ENCODE measurements around the gene SRSF7.

The SRSF7 gene

DNA sequence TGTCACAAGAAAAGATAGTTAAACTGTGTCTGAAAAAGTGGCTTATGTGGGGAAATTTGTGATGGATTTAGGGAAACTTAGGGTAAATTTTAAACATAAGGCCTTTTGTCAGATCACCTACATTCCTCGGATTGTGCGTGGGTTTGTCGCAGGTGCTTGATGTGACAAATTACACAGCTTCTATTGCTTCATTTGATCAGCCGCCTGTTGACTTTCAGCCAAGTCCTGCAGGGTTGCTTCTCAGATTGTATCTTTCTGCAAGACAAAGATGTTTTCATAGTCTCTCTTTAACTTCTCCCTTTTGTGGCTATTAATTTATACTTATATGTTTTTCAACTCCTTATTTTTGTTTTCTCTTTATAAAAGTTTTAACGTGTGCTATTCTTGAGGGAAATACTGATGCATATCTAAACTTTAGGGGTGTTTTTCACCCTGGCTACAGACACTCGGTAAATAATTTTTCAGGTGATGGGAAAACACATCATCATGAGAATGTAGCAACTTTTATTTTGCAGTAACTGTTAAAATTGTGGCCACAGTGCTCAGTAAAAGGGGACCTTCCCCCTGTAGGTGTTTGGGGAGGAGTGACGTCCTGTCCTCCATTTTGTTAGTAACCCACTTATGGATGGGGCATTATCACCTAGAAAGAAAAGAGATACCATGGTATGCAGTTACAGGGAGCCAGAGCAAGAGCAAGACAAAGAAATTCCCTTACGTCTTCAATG, 53.9 kb downstream of the SRSF7 start:
- Histone ChIP-seq H3K9ac (ENCODE audit: low read depth in 1 of 2, low read length in 2 of 2) (no peak overlapping the region), H3K27me3 (ENCODE audit: control insufficient read depth in 2 of 2, insufficient read depth in 2 of 2, low read length in 2 of 2) (no peaks in the 10 kb centered on the region), H3K4me1 (ENCODE audit: control insufficient read depth in 2 of 2, insufficient read depth in 2 of 2, low read length in 2 of 2) (peaks cover 3 to 9% of the 10 kb centered on the region in 2 donors), H3K9me3 (ENCODE audit: control insufficient read depth in 2 of 2, low read length in 2 of 2) (no peaks in the 10 kb centered on the region), H3K27ac (ENCODE audit: low read depth in 2 of 2, low read length in 2 of 2) (no peak overlapping the region), H3K36me3 (ENCODE audit: control insufficient read depth in 2 of 2, insufficient read depth in 2 of 2, low read length in 2 of 2) (no peaks in the 10 kb centered on the region), H3K4me3 (ENCODE audit: low read length in 2 of 2) (no peak overlapping the region)

All from mucosa of rectum (tissue), 2 donors.